HepG2 (cell line): ENCODE results near the gene GALNT18. TPM values are rescaled to one million over a fixed set of nuclear protein-coding genes. Genes with fewer than 3 reads are reported as not detected.

Experiments
- ATAC-seq: fragments of 200-7000 bp; cut with Tn5 transposase; 3 replicates; pipeline ENCODE4 v1.9.1; 2020; ENCODE audit warnings: mild to moderate bottlenecking, moderate library complexity
- BruUV-seq: library from RNA; stranded (reverse); fragments of 400-500 nt; replicated peaks from 2 replicates; lab custom pipeline; 2021; lab: Mats Ljungman, UMichigan
- CTCF ChIA-PET: fragments of 300-600 bp; formaldehyde crosslinking; extraction: SDS; loops from one replicate; lab custom pipeline; 2021; ENCODE audit warnings: low total read pairs, inconsistent platforms, low intra/inter-chr PET ratio; lab: Yijun Ruan, JAX
- POLR2A ChIA-PET: fragments of 350-600 bp; sonication (Branson Sonifier 250); formaldehyde crosslinking; loops from one replicate; lab custom pipeline; 2020; ENCODE audit warnings: antibody characterized with exemption, inconsistent platforms; lab: Yijun Ruan, JAX
- DNase-seq: peaks from one replicate; pipeline ENCODE4 v3.0.0-alpha.2; 2015; ENCODE audit warnings: low spot score
- FAIRE-seq: peaks from 3 replicates; lab custom pipeline; 2011; peaks lifted over from hg19 to GRCh38; lab: Jason Lieb, UNC
- H2AFZ ChIP-seq: one replicate; pipeline ENCODE4 v1.6.1; 2011; ENCODE audit warnings: low read length, inconsistent platforms
- H3K27ac ChIP-seq: fragments of 300-600 bp; 3 replicates; pipeline ENCODE4 v1.8.0; 2011; ENCODE audit warnings: mixed run types, mild to moderate bottlenecking, mixed read lengths, low read length, inconsistent platforms; ENCODE audit not compliant: insufficient read depth; ENCODE audit errors: extremely low read length
- H3K27me3 ChIP-seq, 2 experiments: fragments of 200-600 bp in 1 of 2; 2 replicates in 1 of 2; 3 replicates in 1 of 2; pipeline versions ENCODE4 v1.6.0 to v1.8.0; 2011; ENCODE audit warnings: low read length in 2 of 2, mild to moderate bottlenecking in 2 of 2, moderate library complexity in 2 of 2, inconsistent platforms in 1 of 2; ENCODE audit not compliant: insufficient read depth in 2 of 2, control insufficient read depth in 1 of 2
- H3K36me3 ChIP-seq, 2 experiments: fragments of 200-600 bp in 1 of 2; replicated peaks in 1 of 2; 2 replicates in 1 of 2; 3 replicates in 1 of 2; pipeline versions ENCODE4 v1.5.1 to v1.8.0; 2011; ENCODE audit warnings: low read length in 2 of 2, inconsistent platforms in 1 of 2; ENCODE audit not compliant: insufficient read depth in 2 of 2, control insufficient read depth in 1 of 2
- H3K4me1 ChIP-seq: 2 replicates; pipeline ENCODE4 v1.5.1; 2012; ENCODE audit warnings: low read length, inconsistent platforms; ENCODE audit not compliant: insufficient read depth
- H3K4me2 ChIP-seq: 2 replicates; pipeline ENCODE4 v1.6.0; 2011; ENCODE audit warnings: low read depth, low read length, inconsistent platforms
- H3K4me3 ChIP-seq, 3 experiments: fragments of 200-600 bp in 1 of 3; sonication (generic), shearing (Covaris generic) in 1 of 3; replicated peaks in 1 of 3; 2 replicates each; pipeline ENCODE4 v1.5.1; 2011 to 2016; ENCODE audit warnings: low read length in 3 of 3, inconsistent platforms in 2 of 3, low read depth in 2 of 3, mild to moderate bottlenecking in 2 of 3, control low read depth in 1 of 3, mixed read lengths in 1 of 3; ENCODE audit not compliant: insufficient read depth in 1 of 3
- H3K79me2 ChIP-seq: one replicate; pipeline ENCODE4 v1.6.1; 2011; ENCODE audit warnings: low read length, inconsistent platforms; ENCODE audit not compliant: insufficient read depth
- H3K9ac ChIP-seq: 2 replicates; pipeline ENCODE4 v1.6.0; 2011; ENCODE audit warnings: mild to moderate bottlenecking, low read depth, low read length, inconsistent platforms; ENCODE audit not compliant: insufficient read depth
- H3K9me3 ChIP-seq: 2 replicates; pipeline ENCODE4 v1.5.1; 2012; ENCODE audit warnings: mild to moderate bottlenecking, low read length
- H4K20me1 ChIP-seq: 2 replicates; pipeline ENCODE4 v1.6.0; 2011; ENCODE audit warnings: inconsistent platforms, mild to moderate bottlenecking, low read length, moderate library complexity; ENCODE audit not compliant: insufficient read depth
- ATAD3A ChIP-seq: sonication (generic); formaldehyde crosslinking; IDR thresholded peaks from 2 replicates; pipeline ENCODE4 v1.4.0; 2020; ENCODE audit warnings: missing genetic modification reagents
- CBX2 ChIP-seq, 2 experiments: fragments of 200-600 bp in 1 of 2; sonication (generic); formaldehyde crosslinking in 1 of 2; IDR thresholded peaks; 2 replicates each; pipeline versions ENCODE4 v1.7.0 to v1.8.1; 2018 to 2022; ENCODE audit warnings: low read depth in 2 of 2, low read length in 1 of 2, mild to moderate bottlenecking in 1 of 2, missing genetic modification reagents in 1 of 2
- DR1 ChIP-seq: sonication (generic); formaldehyde crosslinking; IDR thresholded peaks from 2 replicates; pipeline ENCODE4 v1.8.0; 2021; ENCODE audit warnings: mild to moderate bottlenecking, missing genetic modification reagents, inconsistent platforms
- FIP1L1 ChIP-seq: fragments of 200-400 bp; formaldehyde crosslinking; IDR thresholded peaks from 2 replicates; pipeline ENCODE4 v1.6.1; 2018; ENCODE audit warnings: low read depth, mild to moderate bottlenecking, low read length, moderate library complexity, borderline replicate concordance; ENCODE audit not compliant: insufficient read depth
- MEF2D ChIP-seq: sonication (generic); formaldehyde crosslinking; IDR thresholded peaks from 2 replicates; pipeline ENCODE4 v1.5.1; 2020; ENCODE audit warnings: mild to moderate bottlenecking, missing genetic modification reagents
- MEIS2 ChIP-seq: sonication (generic); formaldehyde crosslinking; IDR thresholded peaks from 2 replicates; pipeline ENCODE4 v1.9.0; 2021; ENCODE audit warnings: mild to moderate bottlenecking, missing genetic modification reagents
- PATZ1 ChIP-seq: sonication (generic); formaldehyde crosslinking; IDR thresholded peaks from 2 replicates; pipeline ENCODE4 v1.4.0; 2020; ENCODE audit warnings: missing genetic modification reagents
- PRDM15 ChIP-seq: sonication (generic); formaldehyde crosslinking; IDR thresholded peaks from 2 replicates; pipeline ENCODE4 v1.4.0; 2020; ENCODE audit warnings: missing genetic modification reagents
- RNF219 ChIP-seq: sonication (generic); formaldehyde crosslinking; IDR thresholded peaks from 2 replicates; pipeline ENCODE4 v1.5.0; 2020; ENCODE audit warnings: mild to moderate bottlenecking, missing genetic modification reagents
- SOX13 ChIP-seq, 3 experiments: fragments of 450-650 bp in 1 of 3; sonication (generic) in 1 of 3; formaldehyde crosslinking in 1 of 3; IDR thresholded peaks in 2 of 3; conservative IDR thresholded peaks in 1 of 3; 2 replicates each; pipeline versions ENCODE4 v1.5.0 to v1.6.1; 2016 to 2020; ENCODE audit warnings: antibody characterized with exemption in 1 of 3, mild to moderate bottlenecking in 1 of 3, missing compliant biosample characterization in 1 of 3, missing genetic modification reagents in 1 of 3, moderate library complexity in 1 of 3
- ZNF234 ChIP-seq: sonication (generic); formaldehyde crosslinking; conservative IDR thresholded peaks from 2 replicates; pipeline ENCODE4 v1.5.1; 2020; ENCODE audit warnings: mild to moderate bottlenecking, missing genetic modification reagents
- ZNF253 ChIP-seq: sonication (generic); formaldehyde crosslinking; IDR thresholded peaks from 2 replicates; pipeline ENCODE4 v1.8.0; 2022; ENCODE audit warnings: mild to moderate bottlenecking, missing genetic modification reagents, borderline replicate concordance
- ZNF264 ChIP-seq: sonication (generic); formaldehyde crosslinking; IDR thresholded peaks from 2 replicates; pipeline ENCODE4 v1.4.0; 2020; ENCODE audit warnings: missing genetic modification reagents
- ZNF782 ChIP-seq: sonication (generic); formaldehyde crosslinking; IDR thresholded peaks from 2 replicates; pipeline ENCODE4 v1.4.0; 2020; ENCODE audit warnings: missing genetic modification reagents, mild to moderate bottlenecking, borderline replicate concordance
- ZNF83 ChIP-seq: sonication (generic); formaldehyde crosslinking; IDR thresholded peaks from 2 replicates; pipeline ENCODE4 v1.4.0; 2020; ENCODE audit warnings: missing genetic modification reagents, mild to moderate bottlenecking, borderline replicate concordance
- WGBS: methylation state at CpG from one replicate; pipeline ENCODE4 v1.1.6; 2017; ENCODE audit warnings: low lambda C conversion rate; 5-methylcytosine and 5-hydroxymethylcytosine counted together
- in situ Hi-C: cut with HindIII; loops from 2 replicates; pipeline ENCODE4 v1.10.0; 2017; ENCODE audit warnings: low pct_unique_long_range_greater_than_20kb; ENCODE audit not compliant: extremely low pct_ligation_motif_present
- intact Hi-C: fragments of 100-400 bp; cut with micrococcal nuclease; formaldehyde crosslinking; loops from one replicate; pipeline ENCODE4 v1.10.0; 2022; ENCODE audit not compliant: unreplicated experiment
- polyA plus RNA-seq, 8 experiments: library from polyadenylated mRNA; depleted of rRNA in 3 of 8; stranded (reverse) in 7 of 8; unstranded in 1 of 8; fragments of >200 nt; fragmentation: Illumina TruSeq in 4 of 8; extraction: Trizol in 4 of 8; gene quantifications; 2 replicates each; pipeline versions ENCODE4 v1.2.1 to v1.2.3, GENCODE V29; 2011 to 2016; ENCODE audit warnings: low read depth in 4 of 8, missing spikeins in 1 of 8, mixed read lengths in 1 of 8; ENCODE audit not compliant: insufficient read depth in 1 of 8
- total RNA-seq, 5 experiments: library from RNA; depleted of rRNA; stranded (reverse); fragments of >200 nt; fragmentation: Illumina TruSeq; extraction: Trizol; gene quantifications; 2 replicates each; pipeline ENCODE4 v1.2.3, GENCODE V29; 2016; ENCODE audit warnings: low read depth in 1 of 5

The GALNT18 gene
- total and polyA plus RNA-seq, 2 of the 13 experiments (the other 11 are each of a cell fraction or from before 2014, with no cell fraction given): 0.11 TPM; not detected in 1

- TF ChIP-seq ZNF83 (CRISPR knock-in tag) (no peak), DR1 (no peak), ZNF782 (CRISPR knock-in tag) (no peak)
Measured at GRCh38 chr11:11641581-11641980, 19.8 kb upstream of the GALNT18 start (continued).

- 2% methylated on average over 5 of the region's 5 CpGs for WGBS
- in situ Hi-C loops: no loop called here
- POLR2A ChIA-PET: no interaction called here
- TF ChIP-seq RNF219 (CRISPR knock-in tag) (no peak), ZNF264 (no peak), ZNF253 (CRISPR knock-in tag) (no peak), SOX13 (IDR thresholded peaks at IDR 0.05) (no peak), SOX13 (CRISPR knock-in tag; conservative IDR thresholded peaks at IDR 0.05 in 1 of 2, IDR thresholded peaks at IDR 0.05 in 1 of 2) (no peak), MEF2D (CRISPR knock-in tag) (no peak), PRDM15 (CRISPR knock-in tag) (no peak), MEIS2 (CRISPR knock-in tag) (no peak), FIP1L1 (no peak), PATZ1 (no peak), ATAD3A (CRISPR knock-in tag) (no peak), CBX2 (IDR thresholded peaks at IDR 0.05; ENCODE audit: low read depth, low read length) (no peak), CBX2 (CRISPR knock-in tag; IDR thresholded peaks at IDR 0.05; ENCODE audit: low read depth) (no peak), ZNF234 (CRISPR knock-in tag) (no peak)
Measured at GRCh38 chr11:11640996-11641395, 19.2 kb upstream of the GALNT18 start.

More at GRCh38 chr11:11640996-11641395, 19.2 kb upstream of the GALNT18 start:
- H3K36me3 ChIP-seq: no peaks in the 10 kb centered on the region
- FAIRE-seq (no peak), ATAC-seq (no peak), DNase-seq (no peak)
- H3K27me3 ChIP-seq: peaks cover 0 to 1% of the 10 kb centered on the region in 2 experiments; a peak in 3 of 5 replicates
- H3K9me3 ChIP-seq: no peaks in the 10 kb centered on the region
- CTCF ChIA-PET: no interaction called here
- no peak overlapping the region for H3K4me3 ChIP-seq
- no peaks in the 10 kb centered on the region for H3K4me1 ChIP-seq
- intact Hi-C loops: no loop called here
- no peak overlapping the region for H3K4me2 ChIP-seq
- no peak overlapping the region for H3K27ac ChIP-seq
- no peaks in the 10 kb centered on the region for H4K20me1 ChIP-seq
- H3K9ac ChIP-seq: no peak overlapping the region
- no TSS peak for BruUV-seq
- no peak overlapping the region for H2AFZ ChIP-seq
- H3K79me2 ChIP-seq: no peaks in the 10 kb centered on the region
